ENCODE results near the gene PLCH1.

Gene PLCH1

DNA sequence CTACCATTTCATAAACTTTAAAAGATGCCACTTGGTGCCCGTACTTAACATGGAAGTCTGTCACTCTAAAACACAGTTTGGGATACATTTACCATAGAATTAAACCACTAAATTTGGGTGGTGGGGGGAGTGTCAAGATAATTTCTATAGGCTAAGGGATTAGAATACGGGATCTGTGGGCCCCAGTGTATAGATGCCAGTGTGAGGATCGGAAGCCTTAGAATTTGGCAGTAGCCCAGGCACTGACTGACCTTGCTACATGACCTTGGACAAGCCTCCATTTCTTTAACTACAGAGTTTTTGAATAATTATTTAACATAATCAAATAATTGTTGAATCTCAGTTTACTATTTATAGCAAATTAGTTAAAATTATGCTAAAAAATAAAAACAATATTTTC, 375.1 kb downstream of the PLCH1 start:
- H3K9me3 ChIP-seq, result no peaks in the 10 kb centered on the region
- H3K4me3 ChIP-seq (ENCODE audit: low read depth, low read length), result no peak overlapping the region
- TF ChIP-seq, protein P1, sequence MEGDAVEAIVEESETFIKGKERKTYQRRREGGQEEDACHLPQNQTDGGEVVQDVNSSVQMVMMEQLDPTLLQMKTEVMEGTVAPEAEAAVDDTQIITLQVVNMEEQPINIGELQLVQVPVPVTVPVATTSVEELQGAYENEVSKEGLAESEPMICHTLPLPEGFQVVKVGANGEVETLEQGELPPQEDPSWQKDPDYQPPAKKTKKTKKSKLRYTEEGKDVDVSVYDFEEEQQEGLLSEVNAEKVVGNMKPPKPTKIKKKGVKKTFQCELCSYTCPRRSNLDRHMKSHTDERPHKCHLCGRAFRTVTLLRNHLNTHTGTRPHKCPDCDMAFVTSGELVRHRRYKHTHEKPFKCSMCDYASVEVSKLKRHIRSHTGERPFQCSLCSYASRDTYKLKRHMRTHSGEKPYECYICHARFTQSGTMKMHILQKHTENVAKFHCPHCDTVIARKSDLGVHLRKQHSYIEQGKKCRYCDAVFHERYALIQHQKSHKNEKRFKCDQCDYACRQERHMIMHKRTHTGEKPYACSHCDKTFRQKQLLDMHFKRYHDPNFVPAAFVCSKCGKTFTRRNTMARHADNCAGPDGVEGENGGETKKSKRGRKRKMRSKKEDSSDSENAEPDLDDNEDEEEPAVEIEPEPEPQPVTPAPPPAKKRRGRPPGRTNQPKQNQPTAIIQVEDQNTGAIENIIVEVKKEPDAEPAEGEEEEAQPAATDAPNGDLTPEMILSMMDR (IDR thresholded peaks at IDR 0.05; ENCODE audit: low read depth, low read length), result no peak

DNA sequence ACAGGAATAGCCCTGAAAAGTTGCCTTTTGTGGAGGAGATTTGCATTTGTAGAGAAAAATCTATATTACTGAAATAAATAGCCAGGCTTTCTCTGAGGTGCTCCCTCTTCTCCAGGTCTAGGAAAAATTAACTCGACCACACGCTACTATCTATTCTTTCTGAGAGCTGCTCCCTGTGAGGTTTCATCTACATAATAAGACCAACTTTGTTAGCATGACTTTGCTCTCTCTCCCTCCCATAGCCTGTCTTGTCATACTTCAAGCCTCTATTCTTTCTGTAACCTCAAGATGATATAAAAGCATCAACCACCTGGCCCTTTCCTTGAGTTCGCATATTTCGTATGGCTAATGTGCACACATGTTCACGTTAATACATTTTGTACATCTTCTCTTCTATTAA, 375.6 kb downstream of the PLCH1 start:
- no peaks in the 10 kb centered on the region for H3K4me1 ChIP-seq
- no peaks in the 10 kb centered on the region for H3K9me3 ChIP-seq
- no peak for DNase-seq
- no peaks in the 10 kb centered on the region for H3K27me3 ChIP-seq
- TF ChIP-seq, protein P1 (IDR thresholded peaks at IDR 0.05; ENCODE audit: low read depth, low read length), result no peak
- no peak overlapping the region for H3K4me3 ChIP-seq (ENCODE audit: low read depth, low read length)
- H3K36me3 ChIP-seq, result no peaks in the 10 kb centered on the region

More for the DNA sequence above, 375.1 kb downstream of the PLCH1 start:
- Histone ChIP-seq H3K4me1 (no peaks in the 10 kb centered on the region), H3K27me3 (no peaks in the 10 kb centered on the region), H3K36me3 (no peaks in the 10 kb centered on the region)
- DNase-seq, result no peak

DNA sequence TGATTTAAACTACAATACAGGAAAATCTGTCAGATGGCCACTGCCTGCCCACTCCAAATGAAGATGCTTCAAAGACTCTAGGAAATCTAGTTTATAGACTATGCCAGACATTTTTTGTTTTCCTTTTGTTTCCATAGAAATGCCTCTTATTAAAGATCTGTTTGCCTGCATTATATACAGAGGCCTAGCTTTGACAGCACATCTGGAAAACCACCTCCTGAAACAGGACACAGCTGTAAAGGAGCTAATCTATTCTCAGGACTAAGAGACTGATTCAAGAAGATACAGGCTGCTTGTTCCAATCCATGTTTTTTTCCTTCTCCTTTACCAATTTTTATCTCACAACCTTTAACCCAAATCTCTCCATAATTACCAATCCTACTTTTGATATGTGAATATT, 376.1 kb downstream of the PLCH1 start:
- Histone ChIP-seq H3K4me1 (no peaks in the 10 kb centered on the region), H3K36me3 (no peaks in the 10 kb centered on the region), H3K4me3 (ENCODE audit: low read depth, low read length) (no peak overlapping the region), H3K9me3 (no peaks in the 10 kb centered on the region), H3K27me3 (no peaks in the 10 kb centered on the region)
- DNase-seq, result no peak
- TF ChIP-seq, protein P1 (IDR thresholded peaks at IDR 0.05; ENCODE audit: low read depth, low read length), result no peak

DNA sequence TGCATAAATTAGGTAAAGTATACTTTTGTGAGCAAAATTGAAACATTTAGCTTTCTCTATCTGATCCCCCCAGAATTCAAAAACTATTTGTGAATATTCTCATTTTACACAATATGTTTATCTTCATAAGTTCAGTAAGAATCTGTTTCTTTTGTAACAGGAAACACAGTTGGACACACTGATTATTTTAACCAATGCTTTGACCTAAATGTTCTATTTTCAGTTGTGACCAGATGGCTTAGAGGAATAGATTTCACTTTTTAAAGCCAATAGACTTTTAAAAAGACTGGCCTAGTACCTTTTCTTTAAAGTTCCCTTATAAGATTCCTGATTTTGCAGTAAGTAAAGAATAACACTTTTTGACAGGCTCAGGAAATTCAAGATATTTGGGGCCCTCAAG, 377.4 kb downstream of the PLCH1 start:
- Histone ChIP-seq H3K4me3 (ENCODE audit: low read depth, low read length) (no peak overlapping the region), H3K27me3 (no peaks in the 10 kb centered on the region), H3K9me3 (no peaks in the 10 kb centered on the region), H3K4me1 (no peaks in the 10 kb centered on the region), H3K36me3 (no peaks in the 10 kb centered on the region)
- TF ChIP-seq, protein P1 (IDR thresholded peaks at IDR 0.05; ENCODE audit: low read depth, low read length), result no peak
- DNase-seq, result no peak

DNA sequence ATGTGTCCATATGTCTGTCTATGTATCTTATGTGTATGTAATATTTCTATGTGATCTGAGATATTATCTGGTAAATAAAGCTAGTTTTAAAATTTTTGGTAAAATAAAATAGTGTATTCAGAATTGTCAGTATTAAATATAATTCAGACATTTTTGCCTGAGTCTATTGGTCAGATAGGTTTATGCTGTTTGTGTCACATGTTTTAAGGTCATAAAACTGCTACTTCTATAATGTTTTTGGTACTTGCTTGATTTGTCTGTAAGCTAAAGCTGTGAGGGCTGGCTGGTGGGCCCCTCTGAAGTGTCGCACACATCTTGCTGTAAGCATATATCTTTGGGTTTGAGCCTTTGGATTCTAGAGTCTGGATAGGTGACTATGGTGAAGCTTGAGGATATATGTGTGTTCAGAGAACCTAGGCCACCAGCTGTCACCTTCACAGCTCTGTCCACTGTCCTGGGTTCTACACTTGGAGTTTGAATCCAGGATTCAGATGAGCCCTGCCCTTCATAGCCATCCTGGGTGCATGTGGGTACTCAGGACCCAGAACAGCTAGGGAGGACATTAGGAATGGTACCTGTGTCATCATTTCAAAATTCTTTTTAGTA, 379.6 kb downstream of the PLCH1 start:
- Histone ChIP-seq H3K4me3 (ENCODE audit: low read depth, low read length) (no peak overlapping the region), H3K36me3 (no peaks in the 10 kb centered on the region), H3K4me1 (no peaks in the 10 kb centered on the region), H3K9me3 (no peaks in the 10 kb centered on the region), H3K27me3 (no peaks in the 10 kb centered on the region)
- TF ChIP-seq, protein P1 (IDR thresholded peaks at IDR 0.05; ENCODE audit: low read depth, low read length), result no peak
- DNase-seq, result no peak

DNA sequence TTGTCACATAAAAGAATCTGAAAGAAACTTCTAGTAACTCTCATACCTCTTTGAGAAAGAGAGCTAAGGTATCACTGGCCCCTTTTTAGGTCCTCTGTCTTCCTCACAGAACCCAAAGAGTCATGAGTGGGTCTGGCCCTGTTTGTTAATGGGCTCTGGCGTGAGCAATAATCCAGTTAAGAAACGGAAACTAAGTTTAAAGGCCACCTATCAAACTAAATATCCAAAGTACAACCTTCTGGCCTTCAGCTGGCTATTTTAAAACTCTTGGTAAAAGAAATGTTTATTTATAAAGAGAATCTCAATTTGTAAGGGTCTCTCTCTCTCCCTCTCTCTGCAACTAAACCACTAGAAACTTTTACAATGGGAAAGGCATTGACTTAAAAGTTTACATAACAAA, 380.4 kb downstream of the PLCH1 start:
- no peak overlapping the region for H3K4me3 ChIP-seq (ENCODE audit: low read depth, low read length)
- no peaks in the 10 kb centered on the region for H3K36me3 ChIP-seq
- no peaks in the 10 kb centered on the region for H3K4me1 ChIP-seq
- H3K27me3 ChIP-seq, result no peaks in the 10 kb centered on the region
- no peak for DNase-seq
- H3K9me3 ChIP-seq, result no peaks in the 10 kb centered on the region
- TF ChIP-seq, protein P1 (IDR thresholded peaks at IDR 0.05; ENCODE audit: low read depth, low read length), result no peak

Data from BE2C (cell line).